ACHN (cell line): ENCODE measurements around the gene EP400.

Source experiments
- DNase-seq: peaks from one replicate; pipeline ENCODE4 v3.0.0-alpha.2; 2015
- in situ Hi-C: cut with HindIII; loops from 2 replicates; pipeline ENCODE4 v1.10.0; 2017; ENCODE audit warnings: low sequenced_read_pairs, low pct_ligation_motif_present, low pct_unique_long_range_greater_than_20kb

Gene EP400, protein sequence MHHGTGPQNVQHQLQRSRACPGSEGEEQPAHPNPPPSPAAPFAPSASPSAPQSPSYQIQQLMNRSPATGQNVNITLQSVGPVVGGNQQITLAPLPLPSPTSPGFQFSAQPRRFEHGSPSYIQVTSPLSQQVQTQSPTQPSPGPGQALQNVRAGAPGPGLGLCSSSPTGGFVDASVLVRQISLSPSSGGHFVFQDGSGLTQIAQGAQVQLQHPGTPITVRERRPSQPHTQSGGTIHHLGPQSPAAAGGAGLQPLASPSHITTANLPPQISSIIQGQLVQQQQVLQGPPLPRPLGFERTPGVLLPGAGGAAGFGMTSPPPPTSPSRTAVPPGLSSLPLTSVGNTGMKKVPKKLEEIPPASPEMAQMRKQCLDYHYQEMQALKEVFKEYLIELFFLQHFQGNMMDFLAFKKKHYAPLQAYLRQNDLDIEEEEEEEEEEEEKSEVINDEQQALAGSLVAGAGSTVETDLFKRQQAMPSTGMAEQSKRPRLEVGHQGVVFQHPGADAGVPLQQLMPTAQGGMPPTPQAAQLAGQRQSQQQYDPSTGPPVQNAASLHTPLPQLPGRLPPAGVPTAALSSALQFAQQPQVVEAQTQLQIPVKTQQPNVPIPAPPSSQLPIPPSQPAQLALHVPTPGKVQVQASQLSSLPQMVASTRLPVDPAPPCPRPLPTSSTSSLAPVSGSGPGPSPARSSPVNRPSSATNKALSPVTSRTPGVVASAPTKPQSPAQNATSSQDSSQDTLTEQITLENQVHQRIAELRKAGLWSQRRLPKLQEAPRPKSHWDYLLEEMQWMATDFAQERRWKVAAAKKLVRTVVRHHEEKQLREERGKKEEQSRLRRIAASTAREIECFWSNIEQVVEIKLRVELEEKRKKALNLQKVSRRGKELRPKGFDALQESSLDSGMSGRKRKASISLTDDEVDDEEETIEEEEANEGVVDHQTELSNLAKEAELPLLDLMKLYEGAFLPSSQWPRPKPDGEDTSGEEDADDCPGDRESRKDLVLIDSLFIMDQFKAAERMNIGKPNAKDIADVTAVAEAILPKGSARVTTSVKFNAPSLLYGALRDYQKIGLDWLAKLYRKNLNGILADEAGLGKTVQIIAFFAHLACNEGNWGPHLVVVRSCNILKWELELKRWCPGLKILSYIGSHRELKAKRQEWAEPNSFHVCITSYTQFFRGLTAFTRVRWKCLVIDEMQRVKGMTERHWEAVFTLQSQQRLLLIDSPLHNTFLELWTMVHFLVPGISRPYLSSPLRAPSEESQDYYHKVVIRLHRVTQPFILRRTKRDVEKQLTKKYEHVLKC (N-terminal part only)

DNA sequence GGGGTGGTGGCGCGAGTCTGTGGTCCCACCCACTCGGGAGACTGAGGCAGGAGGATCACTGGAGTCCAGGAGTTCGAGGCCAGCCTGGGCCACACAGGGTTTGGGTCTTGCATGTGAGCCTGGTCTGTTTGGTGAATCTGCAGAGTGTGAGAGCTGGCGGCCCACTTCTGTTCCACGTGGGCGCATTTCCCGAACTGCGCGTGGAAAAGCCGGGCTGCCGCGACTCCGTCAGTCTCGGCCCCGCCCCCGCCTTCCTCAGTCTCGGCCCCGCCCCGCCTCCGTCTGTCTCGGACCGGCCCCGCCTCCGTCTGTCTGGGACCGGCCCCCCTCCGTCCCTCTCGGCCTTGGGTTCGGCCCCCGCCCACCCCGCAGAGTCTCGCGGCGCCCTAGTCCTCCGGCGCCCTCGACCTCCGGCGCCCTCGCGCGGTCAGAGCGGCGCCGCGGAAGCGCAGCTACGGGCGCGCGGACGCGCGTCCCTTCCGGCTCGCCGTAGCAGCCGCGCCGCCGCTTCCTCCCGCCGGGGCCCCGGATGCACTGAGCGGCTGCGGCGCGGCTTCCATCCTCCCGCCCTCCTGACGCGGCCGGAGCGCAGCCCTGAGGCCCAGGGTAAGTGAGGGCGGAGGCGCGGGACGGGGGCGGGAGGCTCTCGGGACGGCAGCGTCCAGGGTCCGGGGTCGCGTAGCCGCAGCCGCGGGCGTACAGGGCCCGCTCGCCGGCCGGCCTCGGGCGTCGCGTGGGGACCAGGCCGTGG lies at the start of gene EP400:
Gene EP400 (plus strand): TSS at position 512 of the 751 bp plus-strand sequence. CDS start 10,678 bp downstream, outside the sequence.
- in situ Hi-C loops: no loop called here
- peak; percentile 98 for DNase-seq

DNA sequence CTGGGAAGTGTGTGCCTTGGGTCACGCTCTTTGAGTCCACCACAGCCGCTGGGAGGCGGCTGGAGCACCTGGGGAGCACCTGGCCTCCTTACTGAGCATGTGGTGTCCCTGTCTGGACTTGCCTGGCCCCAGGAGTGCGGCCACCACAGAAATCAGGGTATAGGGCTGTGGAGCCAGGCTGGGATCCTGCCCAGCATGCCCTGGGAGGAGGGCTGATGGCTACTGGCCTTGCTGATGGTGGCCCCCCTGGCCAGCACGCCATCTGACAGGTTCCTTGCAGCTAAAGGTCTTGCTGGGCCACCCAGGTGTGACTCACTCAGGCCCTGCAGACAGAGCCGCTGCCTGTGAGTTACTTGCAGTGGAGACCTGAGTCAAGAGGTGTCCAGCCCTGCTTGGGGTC lies 49.3 kb upstream of the EP400 start:
- in situ Hi-C loops: no loop called here
- DNase-seq: no peak

DNA sequence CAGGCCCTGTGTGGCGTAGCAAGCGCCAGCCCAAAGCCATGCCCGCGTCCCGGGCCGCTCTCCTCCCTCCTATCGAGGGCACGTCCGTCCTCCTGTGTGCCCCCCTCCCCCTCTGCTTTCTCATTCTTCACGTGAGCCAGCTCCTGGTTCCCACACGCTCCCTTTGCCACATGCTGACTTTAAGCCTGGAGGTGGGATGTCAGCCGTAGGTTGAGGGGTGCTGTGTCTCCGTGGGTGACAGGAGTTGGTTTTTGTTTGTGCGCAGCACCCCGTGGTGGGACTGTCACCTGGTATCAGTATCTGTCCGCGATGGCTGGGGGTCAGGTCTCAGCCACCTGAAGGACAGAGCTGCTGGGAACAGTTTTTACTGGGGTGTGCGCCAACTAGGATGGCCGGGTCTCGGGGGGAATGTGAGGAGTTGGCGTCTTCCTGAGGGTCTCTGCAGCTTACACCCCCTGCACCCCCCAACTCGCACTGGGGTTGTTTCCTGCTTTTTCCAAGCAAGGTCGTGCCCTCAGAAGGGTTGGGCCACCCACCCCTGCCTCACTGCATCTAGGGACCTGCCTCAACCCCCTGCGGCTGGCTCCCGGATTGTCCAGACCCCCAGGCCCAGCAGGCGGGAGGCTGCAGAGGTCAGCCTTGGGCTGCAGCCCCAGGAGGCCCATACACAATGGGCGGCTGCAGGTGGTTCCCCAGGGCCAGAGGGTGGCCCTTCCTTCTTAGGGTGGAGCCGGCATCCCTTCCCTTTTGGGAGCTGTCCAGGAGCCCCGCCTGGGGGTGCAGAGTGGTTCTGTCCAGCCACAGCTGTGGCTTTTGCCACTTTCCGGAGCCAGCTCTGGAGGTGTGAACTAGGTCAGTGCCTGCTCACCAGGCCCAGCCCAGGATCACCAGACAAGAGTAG lies 48.1 kb upstream of the EP400 start:
- DNase-seq: no peak
- in situ Hi-C loops: no loop called here

DNA sequence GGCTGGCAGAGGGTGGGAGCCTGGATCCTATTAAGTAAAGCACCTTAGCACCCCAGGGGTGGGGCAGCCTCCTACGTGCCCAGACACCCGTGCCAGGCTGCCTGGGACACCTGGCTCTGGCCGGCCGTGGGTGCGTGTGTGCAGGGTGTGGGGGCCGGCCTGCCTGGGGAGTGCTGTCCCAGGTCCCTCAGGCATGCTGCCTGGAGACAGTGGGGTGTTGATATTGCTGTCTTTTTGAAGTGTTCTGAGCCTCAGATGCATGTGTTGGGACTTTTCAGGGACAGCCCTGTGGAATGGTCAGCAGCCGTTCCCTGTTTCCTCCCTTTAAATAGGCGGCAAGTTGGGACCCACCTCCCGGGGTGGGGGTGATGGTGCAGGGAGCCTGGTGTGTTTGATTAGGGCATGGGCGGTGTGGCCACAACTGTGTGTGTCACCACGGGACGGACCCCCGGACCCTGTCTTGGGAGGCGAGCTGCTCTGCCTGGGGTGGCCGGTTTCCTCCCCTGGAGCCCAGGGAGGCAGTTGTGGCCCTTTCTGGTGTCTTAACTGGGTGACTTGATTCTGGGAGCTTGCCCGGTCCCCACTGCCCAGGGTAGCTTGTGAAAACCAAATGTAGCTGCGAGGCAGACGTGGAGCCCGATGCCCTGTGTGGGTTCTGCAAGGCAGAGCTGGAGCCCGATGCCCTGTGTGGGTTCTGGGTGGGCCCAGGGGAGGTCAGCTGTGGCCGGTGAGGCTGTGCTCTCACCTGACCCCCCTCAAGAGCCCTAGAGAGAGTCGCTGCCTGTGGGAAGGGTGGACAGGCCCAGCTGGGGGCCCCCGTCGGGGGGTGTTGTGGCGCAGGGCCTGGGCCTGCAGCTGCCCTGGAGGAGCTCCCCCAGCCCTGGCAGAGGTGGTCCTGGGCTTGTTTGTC lies 47.2 kb upstream of the EP400 start:
- DNase-seq: no peak
- in situ Hi-C loops: no loop called here

DNA sequence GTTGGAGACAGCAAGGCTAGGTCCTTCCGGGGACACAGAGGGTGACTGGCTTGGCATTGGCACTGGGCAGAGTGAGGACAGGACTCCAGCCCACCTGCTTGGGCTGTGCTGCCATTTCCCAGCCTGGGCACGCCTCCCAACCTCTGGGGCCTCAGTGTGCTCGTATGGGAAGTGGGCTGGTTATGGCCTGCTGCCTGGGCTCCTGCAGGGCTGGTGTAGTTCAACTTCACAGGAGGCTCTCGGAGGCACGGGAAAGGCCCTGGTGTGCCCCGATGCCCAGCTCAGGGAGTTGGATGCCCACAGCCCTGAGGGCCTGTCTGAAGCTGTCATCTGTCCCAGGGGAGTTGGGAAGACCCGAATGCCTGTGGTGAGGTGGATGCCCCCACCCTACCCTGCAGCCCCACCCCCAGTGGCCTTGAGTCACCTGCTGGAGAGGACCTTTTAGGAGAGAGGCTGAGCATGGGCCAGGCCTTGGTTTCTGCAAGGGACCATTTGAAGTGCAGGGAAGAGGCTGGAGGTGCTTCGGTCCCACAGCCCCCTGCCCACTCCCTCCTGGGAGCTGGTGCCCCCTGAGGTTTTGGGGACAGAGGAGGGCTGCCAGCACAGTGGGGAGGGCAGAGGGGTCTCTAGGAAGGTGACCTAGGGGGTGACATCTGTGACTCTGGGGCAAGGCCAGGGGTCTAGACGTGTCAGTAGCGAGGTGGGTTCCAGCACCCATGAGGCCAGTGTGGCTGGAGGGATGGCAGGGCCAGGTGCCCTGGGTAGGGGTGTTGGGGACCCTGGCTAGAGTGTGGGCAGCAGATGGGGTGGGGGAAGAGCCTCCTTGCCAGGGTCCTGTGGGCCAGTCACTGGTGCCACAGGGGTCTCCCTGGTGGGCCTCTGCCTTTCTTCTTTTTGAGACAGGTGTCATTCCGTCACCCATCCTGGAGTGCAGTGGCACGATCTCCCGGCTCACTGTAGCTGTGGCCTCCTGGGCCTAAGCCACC lies 46.2 kb upstream of the EP400 start:
- in situ Hi-C loops: no loop called here

DNA sequence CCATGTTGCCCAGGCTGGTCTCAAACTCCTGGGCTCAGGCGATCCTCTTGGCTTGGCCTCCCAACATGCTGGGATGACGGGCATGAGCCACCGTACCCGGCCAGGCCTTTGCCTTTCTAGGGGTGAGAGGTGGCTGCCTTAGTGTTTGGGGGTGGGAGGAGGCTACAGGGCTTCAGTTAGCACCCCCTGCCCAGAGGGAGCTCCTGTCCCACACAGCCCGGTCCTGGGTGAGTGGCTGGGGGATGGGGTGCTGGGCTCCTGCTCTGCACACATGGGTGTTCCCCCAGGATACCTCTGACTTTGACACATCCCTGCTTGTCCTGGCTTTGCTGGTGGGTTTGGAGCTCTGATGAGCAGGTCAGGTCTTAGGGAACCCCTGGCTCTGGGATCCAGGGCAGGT lies 45.4 kb upstream of the EP400 start:
- in situ Hi-C loops: no loop called here
- no peak for DNase-seq

More for the DNA sequence above, 46.2 kb upstream of the EP400 start:
- no peak for DNase-seq

DNA sequence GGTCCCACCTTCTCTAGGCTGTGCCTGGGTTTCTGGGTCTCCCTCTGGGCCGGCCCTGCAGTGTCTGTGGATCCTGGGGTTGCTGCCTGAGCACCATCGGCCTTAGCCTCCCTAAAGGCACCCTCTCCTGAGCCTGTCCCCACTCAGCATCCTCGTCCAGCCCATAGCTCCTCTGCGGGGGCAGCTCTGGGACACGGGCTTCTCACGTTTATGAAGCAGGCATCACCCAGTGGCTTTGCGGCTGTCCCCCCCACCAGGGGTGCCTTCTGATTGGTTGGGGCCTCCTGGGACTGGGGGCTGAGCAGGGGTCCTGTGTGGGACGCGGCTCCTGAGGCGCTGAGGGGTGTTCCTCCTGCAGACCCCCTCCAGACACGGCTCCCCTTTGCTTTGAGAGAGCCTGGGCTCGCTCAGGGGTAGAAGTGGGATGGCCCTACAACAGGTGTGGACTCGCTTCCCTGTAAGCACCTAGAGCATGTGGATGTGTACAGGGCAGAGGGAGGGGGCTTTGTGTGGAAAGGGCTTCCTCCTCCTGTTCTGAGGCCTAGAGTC lies 44.6 kb upstream of the EP400 start:
- no peak for DNase-seq
- in situ Hi-C loops: no loop called here

DNA sequence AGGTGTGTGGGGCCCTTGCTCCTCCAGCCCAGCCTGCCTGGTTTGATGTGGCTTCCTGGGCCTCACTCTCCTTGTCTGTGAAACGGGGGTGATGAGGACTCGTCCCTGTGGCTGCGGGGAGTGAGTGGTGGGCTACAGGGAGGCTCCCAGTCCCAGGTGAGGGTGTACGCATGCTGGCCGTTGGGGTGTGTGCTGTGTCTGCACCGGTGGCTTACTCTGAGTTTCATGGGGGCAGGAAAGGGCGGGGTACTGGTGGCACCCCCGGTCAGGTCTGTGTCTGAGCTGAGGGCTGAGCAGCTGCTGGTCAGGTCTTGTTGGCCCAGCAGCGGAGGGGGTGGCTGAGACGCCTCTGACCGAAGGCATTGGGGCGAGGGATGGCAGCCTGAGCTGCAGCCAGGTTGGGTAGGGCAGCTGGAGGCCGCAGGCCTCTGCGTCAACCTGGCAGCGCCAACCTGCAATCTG lies 44.1 kb upstream of the EP400 start:
- no peak for DNase-seq
- in situ Hi-C loops: no loop called here

DNA sequence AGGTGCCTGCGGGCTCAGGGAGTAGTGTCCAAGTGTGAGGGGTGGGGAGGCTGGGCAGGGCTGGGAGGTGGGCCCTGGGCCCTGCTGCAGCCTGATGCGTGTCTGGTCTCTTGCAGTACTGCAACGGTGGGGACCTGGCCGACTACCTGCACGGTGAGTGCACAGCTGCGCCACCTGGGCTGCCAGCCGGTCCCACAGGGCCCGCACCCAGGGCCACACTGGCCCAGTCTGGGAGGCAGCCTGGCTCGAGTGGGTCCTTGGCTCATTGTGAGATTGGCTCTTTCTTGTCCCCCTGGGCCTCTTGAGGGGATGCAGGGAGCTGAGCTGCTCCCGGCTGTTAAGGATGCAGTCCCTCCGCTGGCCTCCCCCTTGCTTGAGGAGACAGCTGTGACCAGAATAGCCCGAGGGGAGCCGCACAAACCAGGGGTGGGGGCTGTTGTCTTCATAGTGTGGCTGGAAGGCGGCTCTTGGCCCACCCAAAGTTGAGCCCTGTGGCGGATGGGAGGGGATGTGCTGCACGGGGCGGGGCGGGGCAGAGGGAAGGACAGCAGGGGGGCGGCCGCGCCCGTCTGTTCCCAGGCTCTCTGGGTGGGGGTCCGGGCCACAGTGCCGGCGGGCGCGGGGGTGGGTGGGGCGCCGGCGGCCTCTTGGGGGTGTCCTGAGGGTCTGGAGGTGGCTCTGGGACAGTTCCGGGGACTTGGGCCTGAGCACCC lies 42.2 kb upstream of the EP400 start:
- no peak for DNase-seq
- in situ Hi-C loops: no loop called here

DNA sequence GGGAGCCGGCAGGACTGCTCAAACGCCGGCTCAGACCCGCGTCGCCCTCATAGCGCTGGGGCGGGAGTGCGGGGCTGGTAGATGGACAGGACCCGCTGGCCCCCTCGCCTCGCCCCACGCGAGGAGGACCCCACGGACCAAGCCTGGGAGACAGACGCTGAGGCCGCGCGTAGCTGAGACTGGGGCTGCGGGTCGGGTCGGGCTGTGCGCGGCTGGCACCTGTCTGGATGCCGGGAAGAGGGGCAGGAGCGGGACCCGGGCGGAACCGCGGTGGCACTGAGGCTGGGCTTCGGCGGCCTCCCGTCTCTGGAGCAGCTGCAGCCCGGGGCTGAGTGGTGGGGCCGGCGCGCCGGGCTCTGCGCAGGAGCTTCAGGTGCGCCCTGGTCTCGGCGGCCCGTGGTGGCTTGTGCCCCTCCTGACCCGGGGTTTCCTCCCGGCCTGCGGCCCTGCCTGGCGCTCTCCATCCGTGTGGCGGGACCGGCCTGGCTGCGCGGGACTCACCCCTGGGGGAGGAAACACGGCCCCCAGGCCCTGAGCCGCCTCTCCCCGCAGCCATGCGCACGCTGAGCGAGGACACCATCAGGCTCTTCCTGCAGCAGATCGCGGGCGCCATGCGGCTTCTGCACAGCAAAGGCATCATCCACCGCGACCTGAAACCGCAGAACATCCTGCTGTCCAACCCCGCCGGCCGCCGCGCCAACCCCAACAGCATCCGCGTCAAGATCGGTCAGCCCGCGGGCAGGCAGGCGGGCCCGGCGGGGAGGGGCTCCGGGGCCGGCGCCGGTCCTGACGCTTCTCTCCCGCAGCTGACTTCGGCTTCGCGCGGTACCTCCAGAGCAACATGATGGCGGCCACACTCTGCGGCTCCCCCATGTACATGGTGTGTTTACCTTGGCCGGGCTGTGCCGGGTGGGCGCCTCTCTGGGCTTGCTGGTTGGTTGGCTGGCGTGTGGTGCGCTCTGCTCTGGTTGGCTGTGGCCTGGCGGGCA lies 41.4 kb upstream of the EP400 start:
- in situ Hi-C loops: no loop called here
- no peak for DNase-seq

DNA sequence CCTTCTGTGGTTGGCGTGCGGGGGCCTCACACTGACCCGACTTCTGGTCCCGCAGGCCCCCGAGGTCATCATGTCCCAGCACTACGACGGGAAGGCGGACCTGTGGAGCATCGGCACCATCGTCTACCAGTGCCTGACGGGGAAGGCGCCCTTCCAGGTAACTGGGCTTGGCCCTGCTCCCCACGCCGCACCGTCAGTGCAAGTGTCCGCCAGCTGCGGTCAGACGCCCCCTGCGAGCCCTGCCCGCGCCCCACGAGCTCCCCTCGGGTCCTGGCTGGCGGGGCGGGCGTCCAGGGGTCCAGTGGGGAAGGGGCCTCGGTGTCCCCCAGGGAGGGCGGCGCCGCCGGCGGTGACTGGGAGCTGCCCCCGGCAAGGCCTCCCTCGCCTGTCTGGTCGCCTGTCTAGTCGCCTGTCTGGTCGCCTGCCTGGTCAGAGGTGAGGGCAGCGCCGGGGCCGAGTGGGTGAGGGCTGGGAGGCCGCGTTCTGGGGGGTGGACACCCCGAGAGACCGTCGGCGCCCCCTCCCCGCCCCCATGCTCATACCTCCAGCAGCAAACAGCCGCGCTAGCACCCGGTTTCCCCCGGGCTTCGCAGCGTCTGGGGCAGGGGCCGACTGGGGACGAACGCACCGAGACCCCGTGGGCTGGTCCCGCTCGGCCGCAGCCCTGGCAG lies 40.5 kb upstream of the EP400 start:
- no peak for DNase-seq
- in situ Hi-C loops: no loop called here

DNA sequence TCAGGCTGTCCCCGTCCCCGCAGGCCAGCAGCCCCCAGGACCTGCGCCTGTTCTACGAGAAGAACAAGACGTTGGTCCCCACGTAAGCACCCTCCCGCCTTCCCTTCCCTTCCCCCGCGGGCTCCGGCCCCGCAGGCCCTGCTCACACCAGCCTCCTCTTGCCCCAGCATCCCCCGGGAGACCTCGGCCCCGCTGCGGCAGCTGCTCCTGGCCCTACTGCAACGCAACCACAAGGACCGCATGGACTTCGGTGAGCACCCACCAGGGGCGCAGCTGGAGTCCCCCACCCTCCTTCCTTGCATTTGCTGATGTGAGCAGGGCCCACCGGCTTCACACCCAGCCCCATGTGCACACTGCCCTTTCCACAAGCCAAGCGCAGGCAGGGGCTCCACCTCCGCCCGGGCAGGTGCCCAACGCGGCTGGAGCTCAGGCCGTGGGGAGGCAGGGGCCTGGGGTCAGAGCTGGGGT lies 40.0 kb upstream of the EP400 start:
- DNase-seq: no peak
- in situ Hi-C loops: no loop called here
